Astrocyte of the cerebellum (primary cell): Measurements from ENCODE around the gene CFAP100.

ENCODE experiments used
- DNase-seq: peaks from one replicate; pipeline ENCODE4 v3.0.0-alpha.2; 2011; ENCODE audit warnings: low read depth
- H3K4me3 ChIP-seq: 2 replicates; pipeline ENCODE4 v1.5.1; 2011; ENCODE audit warnings: mild to moderate bottlenecking, low read depth, low read length, moderate library complexity
- CTCF ChIP-seq: IDR thresholded peaks from 2 replicates; pipeline ENCODE4 v1.5.1; 2012; ENCODE audit warnings: low read length, low read depth, moderate library complexity, mild to moderate bottlenecking; ENCODE audit errors: missing control alignments
- in situ Hi-C: cut with HindIII; loops from 2 replicates; pipeline ENCODE4 v1.10.0; 2017; ENCODE audit warnings: low sequenced_read_pairs

CFAP100 gene

GRCh38 chr3:126431103-126431534 lies 36.4 kb downstream of the CFAP100 start:
- DNase-seq = no peak
- no peak overlapping the region for H3K4me3 ChIP-seq
- in situ Hi-C loops = no loop called here
- no peak for TF ChIP-seq CTCF

GRCh38 chr3:126432361-126433104 lies 37.8 kb downstream of the CFAP100 start:
- in situ Hi-C loops = no loop called here
- DNase-seq = no peak
- no peak for TF ChIP-seq CTCF
- no peak overlapping the region for H3K4me3 ChIP-seq

- TF ChIP-seq CTCF = no peak
- H3K4me3 ChIP-seq = no peak overlapping the region
- in situ Hi-C loops = no loop called here
- DNase-seq = no peak
Measured at GRCh38 chr3:126433105-126433430, 38.4 kb downstream of the CFAP100 start.

GRCh38 chr3:126433496-126434263 lies 39.0 kb downstream of the CFAP100 start:
- no peak for TF ChIP-seq CTCF
- H3K4me3 ChIP-seq = no peak overlapping the region
- DNase-seq = no peak
- in situ Hi-C loops = no loop called here

GRCh38 chr3:126434264-126434590 lies 39.5 kb downstream of the CFAP100 start:
- no peak for TF ChIP-seq CTCF
- in situ Hi-C loops = no loop called here

GRCh38 chr3:126434931-126435411 lies 40.3 kb downstream of the CFAP100 start:
- TF ChIP-seq CTCF = no peak
- no peak overlapping the region for H3K4me3 ChIP-seq
- no peak for DNase-seq
- in situ Hi-C loops = no loop called here

More at GRCh38 chr3:126434264-126434590, 39.5 kb downstream of the CFAP100 start:
- H3K4me3 ChIP-seq = no peak overlapping the region
- no peak for DNase-seq
